Measurements from ENCODE around the gene CHIC2.
"Not testable (repeated sequence)": the region's sequence is repeated elsewhere in the genome, so short reads cannot be mapped to it uniquely, and the experiment has no call there.

CHIC2 gene

DNA sequence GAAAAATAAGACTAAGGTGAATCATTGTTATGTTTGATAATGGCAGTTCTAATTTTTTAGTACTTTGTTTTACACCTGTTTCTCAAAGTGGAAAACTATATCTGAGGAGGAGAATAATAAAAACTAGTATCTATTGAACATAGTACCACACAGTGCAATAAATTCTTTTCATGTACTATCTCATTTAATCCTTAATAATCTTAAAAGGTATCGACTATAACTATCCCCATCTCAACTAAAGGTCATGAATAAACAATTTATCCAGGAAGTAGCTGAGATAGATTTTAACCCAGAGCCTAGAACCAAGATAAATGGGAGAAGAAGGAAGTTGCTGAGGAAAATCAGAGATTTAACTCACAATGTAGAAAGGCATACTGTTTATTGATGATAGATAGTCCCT lies 2.5 kb downstream of the CHIC2 start:
- no peak for DNase-seq (ENCODE audit: low read depth in 2 of 2)

DNA sequence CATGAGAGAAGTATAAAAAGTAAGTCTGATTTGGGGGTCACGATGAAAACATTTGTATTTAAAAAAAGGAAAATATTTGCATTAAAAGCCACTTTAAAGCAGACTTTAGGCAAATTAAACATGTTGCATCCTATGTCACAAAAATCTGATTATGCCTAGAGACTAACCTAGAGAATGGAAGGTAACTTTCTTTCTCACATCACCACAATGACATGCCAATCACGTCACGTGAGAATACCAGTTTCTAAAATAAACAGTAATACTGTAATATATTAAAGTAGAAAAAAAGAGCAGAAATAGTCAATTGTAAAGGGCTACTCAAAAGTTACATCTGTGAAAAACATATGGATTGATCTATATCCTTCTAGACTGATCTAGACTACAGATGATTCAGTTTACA lies 3.3 kb downstream of the CHIC2 start:
- DNase-seq (ENCODE audit: low read depth in 2 of 2) = no peak

DNA sequence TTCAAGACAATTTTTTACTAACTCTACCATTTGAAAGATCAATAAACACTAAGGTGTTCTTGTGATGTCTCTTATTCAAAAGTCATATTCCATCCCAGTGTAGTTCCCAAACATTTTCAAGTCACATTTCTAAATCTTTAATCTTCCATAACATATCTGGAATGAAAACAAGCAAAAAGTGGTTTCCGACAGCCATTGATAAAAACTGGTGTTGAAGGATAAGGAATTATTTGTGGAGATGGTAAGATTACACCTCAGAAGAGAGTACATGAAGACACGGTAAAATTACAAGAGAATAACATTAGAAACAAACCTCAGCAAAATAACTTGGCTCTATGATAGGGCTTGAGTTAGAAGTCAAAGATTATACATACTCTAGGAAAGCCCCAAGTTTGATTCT lies 4.3 kb downstream of the CHIC2 start:
- DNase-seq (ENCODE audit: low read depth in 2 of 2) = no peak

DNA sequence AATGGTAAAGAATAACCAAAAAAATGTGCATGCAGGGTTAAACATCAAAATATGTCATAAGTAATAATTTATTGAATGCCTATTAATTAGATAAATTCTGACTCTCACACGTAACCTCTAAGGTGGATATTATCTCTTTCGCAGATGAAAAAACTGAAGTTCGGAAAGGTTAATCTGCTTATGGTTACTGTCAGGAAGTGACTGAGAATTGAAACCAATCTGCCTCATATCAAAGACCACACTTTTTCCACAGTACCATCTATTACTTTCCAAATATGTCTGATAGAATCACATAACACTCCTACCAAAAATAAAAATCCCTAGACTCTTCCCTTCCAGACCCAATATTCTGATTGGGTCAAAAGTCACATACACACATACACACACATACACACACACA lies 6.2 kb downstream of the CHIC2 start:
- no peak for DNase-seq (ENCODE audit: low read depth in 2 of 2)

DNA sequence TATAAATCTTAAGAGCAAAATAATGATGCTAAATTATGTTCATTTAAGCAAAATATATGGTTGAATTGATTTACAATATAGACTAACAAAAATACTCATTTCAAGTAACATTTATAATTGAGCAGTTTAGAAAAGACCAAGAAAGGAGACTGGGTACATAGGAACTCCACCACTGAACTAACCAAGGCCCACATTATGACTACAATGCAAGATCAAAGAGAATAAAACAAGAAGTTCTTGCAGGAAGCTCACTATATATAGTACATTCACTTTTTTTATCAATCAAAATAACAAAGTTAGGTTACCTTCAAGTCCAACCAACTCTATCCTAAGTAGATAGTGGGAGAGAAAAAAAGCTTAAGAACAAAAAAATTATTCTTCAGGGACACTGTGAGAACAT lies 8.0 kb downstream of the CHIC2 start:
- DNase-seq (ENCODE audit: low read depth in 2 of 2) = no peak

DNA sequence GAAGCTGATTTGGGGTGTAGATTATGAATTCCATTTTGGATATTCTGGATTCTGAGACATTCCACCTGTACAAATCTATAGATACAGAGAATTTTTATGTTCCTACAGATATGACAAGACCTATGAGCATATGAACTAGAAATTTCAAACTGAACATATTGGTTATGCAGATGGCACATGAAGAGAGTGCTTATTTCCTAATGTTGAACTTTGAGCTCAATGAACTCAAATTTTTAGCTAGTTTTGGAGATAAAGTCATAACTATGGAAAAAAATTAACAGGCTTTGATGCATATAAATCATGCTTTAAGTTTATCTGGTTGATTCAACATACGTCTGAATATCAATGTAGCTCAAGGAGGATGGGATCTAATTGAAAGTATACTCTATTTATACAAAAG lies 8.9 kb downstream of the CHIC2 start:
- DNase-seq (ENCODE audit: low read depth in 2 of 2) = no peak

DNA sequence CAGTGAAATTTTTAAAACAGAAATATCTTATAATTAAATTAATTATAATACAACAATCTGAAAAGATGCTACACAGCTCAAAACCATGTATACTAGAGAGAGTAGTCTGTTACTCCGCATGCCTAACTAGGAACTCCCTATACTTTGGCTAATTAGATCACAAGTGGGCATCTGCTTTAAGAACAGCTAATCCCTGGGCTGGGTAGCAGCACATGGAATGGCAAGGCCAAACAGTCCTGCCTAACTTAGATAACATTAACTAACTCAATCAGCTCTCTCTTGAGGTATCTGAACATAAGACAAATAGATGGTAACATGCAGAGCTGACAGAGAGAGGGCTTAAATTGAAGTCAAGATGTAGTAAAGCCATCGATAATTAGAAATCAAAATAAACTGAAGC lies 9.9 kb downstream of the CHIC2 start:
- no peak for DNase-seq (ENCODE audit: low read depth in 2 of 2)

DNA sequence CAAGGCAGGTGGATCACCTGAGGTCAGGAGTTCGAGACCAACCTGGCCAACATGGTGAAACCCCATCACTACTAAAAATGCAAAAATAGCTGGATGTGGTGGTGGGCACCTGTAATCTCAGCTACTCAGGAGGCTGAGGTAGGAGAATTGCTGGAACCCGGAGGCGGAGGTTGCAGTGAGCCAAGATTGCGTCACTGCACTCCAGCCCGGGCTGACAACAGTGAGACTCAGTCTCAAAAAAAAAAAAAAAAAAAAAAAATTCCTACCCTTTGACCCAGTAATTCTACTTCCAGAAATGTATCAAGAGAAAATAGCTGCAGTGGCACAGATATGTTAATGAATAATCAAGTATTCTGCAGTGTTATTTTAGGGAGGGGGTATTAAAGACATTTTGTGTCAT lies 11.1 kb downstream of the CHIC2 start:
- DNase-seq (ENCODE audit: low read depth in 2 of 2) = not testable (repeated sequence)

DNA sequence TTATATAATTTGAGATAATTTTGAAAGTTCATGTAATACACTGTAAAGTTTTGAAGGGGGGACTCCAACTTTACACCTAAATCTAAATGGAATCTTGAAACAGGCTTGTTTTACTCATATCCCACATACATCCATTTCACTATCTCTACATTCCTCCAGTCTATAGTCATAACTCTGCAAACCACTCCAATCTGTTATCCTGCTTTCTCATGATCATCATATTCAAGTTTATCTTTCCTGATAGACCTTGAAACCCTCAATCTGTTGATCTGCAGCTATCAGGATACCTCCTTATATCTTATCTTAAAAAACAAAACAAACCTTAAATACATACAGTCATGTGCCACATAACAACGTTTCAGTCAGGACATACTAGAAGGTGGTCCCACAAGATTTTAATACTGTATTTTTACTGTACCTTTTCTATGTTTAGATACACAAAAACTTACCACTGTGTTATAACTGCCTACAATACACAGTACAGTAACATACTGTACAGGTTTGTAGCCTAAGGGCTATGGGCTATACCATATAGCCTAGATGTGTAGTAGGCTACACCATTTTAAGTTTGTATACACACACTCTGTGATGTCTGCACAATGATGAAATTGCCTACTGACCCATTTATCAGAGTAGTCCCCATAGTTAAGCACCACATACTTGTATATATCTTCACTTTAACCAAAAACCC lies 14.0 kb downstream of the CHIC2 start:
- DNase-seq (ENCODE audit: low read depth in 2 of 2) = no peak

DNA sequence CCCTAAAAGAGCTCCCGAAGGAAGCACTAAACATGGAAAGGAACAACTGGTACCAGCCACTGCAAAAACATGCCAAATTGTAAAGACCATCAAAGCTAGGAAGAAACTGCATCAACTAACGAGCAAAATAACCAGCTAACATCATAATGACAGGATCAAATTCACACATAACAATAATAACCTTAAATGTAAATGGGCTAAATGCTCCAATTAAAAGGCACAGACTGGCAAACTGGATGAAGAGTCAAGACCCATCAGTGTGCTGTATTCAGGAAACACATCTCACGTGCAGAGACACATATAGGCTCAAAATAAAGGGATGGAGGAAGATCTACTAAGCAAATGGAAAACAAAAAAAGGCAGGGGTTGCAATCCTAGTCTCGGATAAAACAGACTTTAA lies 20.8 kb downstream of the CHIC2 start:
- not testable (repeated sequence) for DNase-seq (ENCODE audit: low read depth in 2 of 2)

DNA sequence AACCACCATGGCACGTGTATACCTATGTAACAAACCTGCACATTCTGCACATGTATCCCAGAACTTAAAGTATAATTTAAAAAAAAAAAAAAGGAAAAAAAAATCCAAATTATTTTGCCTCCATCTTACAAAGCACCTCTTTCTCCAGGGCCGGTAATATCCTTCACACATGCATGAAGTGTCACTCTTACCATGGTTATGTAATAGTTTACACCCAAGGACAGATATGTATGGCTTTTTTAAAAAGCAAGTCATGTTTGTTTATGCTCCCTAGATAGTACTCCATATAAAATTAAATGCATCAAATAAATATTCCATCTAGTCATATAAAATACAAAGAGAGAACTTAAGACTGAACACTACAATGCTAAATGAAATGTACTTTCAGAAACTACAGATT lies 22.5 kb downstream of the CHIC2 start:
- DNase-seq (ENCODE audit: low read depth in 2 of 2) = no peak

DNA sequence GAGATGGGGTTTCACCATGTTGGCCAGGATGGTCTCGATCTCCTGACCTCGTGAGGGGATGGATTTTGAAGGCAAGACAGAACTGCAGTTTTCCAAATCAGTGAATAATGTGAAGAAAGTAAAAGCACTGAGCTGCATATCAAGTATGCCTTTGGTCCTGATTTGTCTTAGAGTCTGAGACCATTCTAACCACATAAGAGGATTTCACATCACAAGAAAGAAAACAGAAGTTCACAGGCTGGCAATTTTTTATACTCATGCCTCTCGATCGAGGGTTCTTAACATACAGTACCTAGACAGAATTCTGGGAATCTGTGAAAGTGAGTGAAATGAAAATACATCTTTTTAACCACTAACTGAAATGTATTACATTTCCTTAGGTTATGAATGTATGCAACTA lies 23.3 kb downstream of the CHIC2 start:
- DNase-seq (ENCODE audit: low read depth in 2 of 2) = no peak

DNA sequence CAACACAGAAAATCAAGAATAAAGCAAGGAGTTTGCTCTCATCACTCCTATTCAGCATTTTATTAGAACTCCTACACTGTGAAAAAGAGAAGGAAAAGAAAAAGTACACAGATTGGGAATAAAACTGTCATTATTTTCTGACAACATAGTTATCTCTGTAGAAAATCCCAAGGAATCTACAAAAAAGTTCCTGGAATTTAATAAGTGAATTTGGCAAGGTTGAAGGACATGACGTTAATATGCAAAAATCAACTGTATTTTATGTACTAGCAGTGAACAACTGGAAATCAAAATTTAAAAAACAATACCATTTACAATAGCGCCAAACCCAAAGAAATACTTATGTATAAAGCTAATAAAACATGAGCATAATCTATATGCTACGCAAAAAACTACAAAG lies 26.3 kb downstream of the CHIC2 start:
- DNase-seq (ENCODE audit: low read depth in 2 of 2) = no peak

DNA sequence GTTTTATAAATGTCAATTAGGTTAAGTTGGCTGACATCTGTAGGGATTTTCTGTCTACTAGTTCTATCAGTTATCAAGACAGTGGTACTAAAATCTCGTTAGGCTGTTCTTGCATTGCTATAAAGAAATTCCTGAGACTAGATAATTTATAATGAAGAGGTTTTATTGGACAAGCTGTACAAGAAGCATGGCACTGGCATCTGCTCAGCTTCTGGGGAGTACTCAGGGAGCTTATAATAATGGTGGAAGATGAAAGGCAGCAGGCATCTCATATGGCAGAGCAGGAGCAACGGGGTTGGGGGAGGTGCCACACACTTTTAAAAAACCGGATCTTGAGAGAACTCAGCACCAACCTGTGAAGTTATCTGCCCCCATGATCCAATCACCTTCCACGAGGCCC lies 28.2 kb downstream of the CHIC2 start:
- DNase-seq (ENCODE audit: low read depth in 2 of 2) = no peak

DNA sequence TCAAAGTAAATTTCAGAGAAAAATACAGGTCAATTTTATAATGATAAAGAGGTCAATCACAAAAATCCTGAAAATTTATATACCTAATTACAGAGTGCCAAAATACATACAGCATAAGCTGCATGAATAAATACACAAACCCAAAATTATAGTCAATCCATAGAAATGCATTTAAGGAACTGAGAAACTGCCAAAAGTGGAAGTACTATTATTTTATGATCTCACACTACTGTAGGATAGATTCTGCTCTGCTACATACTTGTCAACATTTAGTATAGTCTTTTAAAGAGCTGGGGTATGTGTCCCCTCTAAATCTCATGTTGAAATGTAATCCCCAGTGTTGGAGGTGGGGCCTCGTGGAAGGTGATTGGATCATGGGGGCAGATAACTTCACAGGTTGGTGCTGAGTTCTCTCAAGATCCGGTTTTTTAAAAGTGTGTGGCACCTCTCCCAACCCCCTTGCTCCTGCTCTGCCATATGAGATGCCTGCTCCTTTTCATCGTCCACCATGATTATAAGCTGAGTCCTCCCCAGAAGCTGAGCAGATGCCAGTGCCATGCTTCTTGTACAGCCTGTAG lies 31.8 kb downstream of the CHIC2 start:
- DNase-seq (ENCODE audit: low read depth in 2 of 2) = no peak

DNA sequence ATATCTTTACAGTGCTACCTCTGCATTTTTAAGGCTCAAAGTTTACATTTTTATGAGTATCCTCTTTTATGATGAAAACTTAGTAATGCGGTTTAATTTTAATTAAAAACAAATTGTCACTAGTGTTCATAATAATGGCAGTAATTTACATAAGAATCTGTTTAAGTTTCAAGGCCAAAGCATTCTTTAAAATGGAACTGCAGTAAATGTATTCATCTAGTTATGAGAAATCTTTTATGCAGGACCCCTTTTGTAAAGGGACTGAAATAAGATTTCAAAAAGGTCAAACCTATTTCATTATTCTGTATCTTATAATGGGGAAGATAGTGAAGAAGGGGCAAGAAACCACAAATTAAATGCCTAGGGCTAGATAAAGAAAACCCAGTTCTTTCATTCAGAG lies 37.1 kb downstream of the CHIC2 start:
- no peak for DNase-seq (ENCODE audit: low read depth in 2 of 2)

DNA sequence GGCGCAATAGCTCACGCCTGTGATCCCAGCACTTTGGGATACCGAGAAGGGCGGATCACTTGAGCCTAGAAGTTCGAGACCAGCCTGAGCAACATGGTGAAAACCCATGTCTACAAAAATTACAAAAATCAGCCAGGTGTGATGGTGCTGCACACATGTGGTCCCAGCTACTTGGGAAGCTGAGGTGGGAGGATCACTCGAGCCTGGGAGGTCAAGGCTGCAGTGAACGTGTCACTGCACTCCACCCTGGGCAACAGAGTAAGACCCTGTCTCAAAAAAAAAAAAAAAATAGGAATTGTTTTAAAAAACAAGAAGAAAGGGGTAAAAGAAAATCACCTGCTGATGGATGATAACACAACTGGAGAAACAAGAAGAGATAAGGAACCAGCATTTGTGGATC lies 38.8 kb downstream of the CHIC2 start:
- no peak for DNase-seq (ENCODE audit: low read depth in 2 of 2)

DNA sequence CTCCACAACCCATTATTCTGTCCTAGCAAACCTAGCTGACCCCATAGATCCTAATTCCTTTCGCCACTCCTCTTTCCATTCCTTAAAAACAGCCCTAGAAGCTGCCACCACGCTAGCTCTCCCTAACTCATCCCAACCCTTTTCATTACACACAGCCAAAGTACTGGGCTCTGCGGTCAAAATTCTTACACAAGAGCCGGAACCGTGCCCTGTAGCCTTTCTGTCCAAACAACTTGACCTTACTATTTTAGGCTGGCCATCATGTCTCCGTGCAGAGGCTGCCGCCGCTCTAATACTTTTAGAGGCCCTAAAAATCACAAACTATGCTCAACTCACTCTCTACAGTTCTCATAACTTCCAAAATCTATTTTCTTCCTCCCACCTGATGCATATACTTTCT lies 41.4 kb downstream of the CHIC2 start:
- not testable (repeated sequence) for DNase-seq (ENCODE audit: low read depth in 2 of 2)

DNA sequence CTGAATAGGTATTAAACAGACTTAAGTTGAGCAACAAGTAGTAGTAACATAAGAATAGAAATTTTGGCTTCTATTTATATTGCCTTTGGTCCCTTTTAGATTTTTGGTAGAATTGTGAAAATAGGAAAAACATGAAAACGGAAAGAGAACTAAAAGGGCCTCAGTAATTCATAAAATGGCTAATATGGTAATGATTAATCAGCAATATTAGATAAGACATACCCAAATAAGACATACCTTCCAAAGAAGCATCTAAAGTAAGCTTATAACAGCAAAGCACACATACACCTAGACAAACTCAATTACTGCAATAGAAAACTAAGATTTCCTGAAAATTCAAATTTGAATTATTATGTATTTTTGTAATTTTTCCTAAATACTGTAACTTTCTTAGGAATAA lies 46.4 kb downstream of the CHIC2 start:
- DNase-seq (ENCODE audit: low read depth in 2 of 2) = no peak

DNA sequence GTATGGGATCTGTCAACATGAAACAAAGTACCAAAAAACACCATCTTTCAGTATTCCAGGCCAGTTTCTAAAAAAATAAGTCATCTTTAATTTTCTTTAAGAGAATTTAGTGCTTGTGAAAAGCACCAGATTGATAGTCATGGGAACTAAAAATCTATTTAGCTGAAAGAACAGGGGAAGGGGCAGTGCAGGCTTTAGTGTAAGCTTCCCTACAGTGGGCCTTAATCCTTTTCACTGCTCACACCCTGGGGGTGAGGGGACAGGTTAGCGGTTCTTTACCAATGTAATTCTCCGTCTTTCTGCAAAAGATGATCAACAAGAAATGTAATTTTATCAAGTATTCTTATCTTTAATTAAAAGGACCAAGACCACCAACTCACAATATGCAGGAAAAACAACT lies 47.1 kb downstream of the CHIC2 start:
- DNase-seq (ENCODE audit: low read depth in 2 of 2) = no peak

DNA sequence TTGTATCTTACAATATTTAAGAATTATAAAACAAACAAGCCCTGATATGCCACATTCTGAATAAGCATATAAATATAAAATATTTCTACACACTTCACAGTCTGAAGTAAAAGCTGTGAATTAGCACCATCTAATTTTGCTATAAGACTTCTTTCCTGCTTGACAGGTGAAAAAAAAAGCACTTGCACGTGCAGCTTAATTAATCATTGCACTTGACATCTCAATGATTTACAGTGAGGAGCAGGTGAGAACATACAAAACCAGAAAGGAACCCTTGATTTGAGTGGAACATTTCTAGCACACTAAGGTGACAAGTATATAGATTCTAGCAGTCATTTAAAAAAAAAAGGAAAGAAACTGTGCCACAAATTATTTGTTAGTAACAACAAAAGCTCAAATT lies 47.9 kb downstream of the CHIC2 start:
- no peak for DNase-seq (ENCODE audit: low read depth in 2 of 2)

DNA sequence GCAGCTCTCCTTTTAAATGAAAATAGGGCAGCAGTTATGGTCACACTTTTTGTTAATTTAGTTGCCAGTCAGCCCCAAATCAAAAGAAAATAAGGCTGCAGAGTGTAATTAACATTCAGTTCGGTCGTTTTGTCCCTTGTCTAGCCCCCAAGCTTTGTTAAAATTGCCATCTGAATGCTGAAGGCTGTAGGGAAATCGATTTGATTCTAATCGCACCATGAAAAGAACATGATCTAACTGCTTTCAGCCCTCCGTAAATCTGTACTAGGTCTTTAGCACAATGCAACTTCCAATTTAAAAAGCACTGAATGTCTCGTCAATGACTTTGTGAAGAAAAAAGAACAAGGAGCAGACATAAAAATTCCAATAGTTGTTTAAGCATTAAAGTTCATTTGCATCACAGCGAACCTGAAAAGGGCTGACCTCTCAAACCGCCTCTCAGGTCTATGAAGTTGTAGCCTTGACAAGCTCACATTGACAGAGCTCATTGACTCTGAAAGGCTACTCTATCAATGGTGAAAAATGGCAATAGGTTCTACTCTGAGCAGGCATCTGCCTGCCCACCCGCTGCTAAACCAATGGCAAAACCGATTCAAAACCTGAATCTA lies 48.9 kb downstream of the CHIC2 start:
- DNase-seq (ENCODE audit: low read depth in 2 of 2) = no peak

DNA sequence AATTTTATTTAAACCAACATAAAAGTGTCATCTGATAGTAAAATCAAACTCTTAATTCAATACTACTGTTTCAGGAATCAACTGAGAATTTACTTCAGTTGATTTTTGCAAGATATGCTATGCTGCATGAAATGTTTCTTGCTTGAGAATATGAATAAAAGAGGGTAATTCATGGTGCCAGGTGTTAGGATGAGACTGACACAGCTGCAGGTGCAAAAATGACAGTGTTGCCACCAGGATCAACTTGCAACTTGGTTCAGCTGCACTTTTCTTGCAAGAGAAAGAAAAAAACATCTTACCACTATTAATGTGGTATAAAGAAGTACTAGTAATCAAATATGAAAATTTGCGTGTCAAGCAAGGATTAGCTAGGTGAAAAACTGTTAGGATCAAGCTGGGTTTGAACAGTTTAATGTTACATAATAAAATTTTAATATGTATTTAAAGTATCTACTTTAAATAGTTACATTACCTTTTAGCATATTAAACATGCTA lies 49.7 kb downstream of the CHIC2 start:
- no peak for DNase-seq (ENCODE audit: low read depth in 2 of 2)

DNA sequence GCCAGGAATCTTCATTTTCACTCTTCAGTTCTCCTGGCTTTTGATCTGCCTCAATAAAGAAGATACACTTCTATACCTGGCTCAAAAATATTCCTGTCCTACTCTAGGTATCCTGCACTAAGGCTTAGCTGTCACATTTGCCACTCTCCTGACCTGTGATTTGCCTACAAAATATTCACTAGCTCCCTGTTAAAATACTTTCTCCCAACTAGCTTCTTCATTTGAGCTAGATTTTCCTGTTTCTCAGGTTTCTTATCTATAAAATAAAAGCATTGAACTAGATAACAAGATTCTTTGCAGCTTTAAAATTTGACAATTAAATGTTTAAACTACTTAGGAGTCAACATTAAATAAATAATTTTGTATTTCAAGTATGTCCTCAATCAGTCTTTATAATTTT lies 53.2 kb downstream of the CHIC2 start:
- DNase-seq (ENCODE audit: low read depth in 2 of 2) = no peak
